Activated CD8-positive, alpha-beta memory T cell treated with anti-CD3 and anti-CD28 coated beads for 48 hours (primary cell): ENCODE results near the gene SNCB.

Source experiments
- DNase-seq, 3 experiments: peaks; one replicate each; pipeline ENCODE4 v3.0.0-alpha.2; 2020; ENCODE audit warnings: low read depth in 2 of 3, low spot score in 2 of 3

The SNCB gene

GRCh38 chr5:176578391-176578808 lies 51.9 kb downstream of the SNCB start:
- no peak for DNase-seq

GRCh38 chr5:176577312-176578176 lies 52.8 kb downstream of the SNCB start:
- no peak for DNase-seq

DNA sequence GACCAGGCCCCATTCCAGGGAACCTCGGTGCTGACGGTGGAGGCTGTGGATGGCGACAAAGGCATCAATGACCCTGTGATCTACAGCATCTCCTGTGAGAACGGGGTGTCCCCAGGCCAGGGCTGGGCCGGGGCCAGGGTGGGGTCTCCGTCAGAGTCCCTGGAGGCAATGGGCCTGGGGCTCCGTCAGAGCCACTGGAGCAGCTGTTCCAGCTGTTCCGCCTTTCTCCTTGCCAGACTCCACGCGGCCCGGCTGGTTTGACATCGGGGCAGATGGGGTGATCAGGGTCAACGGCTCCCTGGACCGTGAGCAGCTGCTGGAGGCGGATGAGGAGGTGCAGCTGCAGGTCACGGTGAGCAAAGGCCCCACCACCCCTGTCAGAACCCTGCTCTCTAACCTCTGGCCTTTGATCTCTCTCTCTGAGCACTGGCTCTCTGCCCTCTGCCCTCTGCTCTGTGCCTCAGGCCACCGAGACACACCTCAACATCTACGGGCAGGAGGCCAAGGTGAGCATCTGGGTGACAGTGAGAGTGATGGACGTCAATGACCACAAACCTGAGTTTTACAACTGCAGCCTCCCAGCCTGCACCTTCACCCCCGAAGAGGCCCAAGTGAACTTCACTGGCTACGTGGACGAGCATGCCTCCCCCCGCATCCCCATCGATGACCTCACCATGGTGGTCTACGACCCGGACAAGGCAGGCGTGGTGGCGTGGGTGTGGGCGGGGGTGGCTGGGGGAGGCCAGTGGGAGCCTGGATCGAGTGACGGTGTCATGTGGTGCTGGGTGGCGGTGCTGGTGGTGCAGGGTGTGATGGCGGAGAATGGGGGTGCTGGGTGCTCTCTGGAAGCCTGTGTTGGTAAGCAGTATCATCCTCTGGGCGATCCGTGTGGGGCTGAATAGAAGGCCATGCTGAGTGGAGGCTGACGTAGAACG lies 54.6 kb downstream of the SNCB start:
- DNase-seq: no peak

DNA sequence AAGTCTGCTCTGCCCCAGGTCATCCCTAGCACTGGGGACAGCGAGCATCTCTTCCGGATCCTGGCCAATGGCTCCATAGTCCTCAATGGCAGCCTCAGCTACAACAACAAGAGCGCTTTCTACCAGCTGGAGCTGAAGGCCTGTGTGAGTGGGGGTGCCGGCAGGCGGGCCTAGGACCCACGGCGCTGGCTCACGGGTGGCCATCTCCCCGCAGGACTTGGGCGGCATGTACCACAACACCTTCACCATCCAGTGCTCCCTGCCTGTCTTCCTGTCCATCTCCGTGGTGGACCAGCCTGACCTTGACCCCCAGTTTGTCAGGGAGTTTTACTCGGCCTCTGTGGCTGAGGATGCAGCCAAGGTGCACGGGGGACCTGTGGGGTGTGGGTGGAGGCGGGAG lies 55.3 kb downstream of the SNCB start:
- DNase-seq: no peak

DNA sequence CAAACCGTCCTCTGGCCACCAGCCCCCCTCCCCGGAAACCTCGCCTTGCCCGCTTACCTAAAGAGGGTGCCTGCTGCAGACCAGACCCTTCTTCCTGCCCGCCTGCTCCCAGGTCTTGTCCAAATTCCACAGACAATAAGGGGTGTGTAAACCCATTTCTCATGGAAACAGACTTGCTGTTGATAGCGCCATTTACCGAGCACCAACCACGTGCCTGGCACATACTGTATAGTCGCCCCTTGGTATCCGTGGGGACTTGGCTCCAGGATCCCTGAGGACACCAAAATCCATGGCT lies 56.1 kb downstream of the SNCB start:
- no peak for DNase-seq

DNA sequence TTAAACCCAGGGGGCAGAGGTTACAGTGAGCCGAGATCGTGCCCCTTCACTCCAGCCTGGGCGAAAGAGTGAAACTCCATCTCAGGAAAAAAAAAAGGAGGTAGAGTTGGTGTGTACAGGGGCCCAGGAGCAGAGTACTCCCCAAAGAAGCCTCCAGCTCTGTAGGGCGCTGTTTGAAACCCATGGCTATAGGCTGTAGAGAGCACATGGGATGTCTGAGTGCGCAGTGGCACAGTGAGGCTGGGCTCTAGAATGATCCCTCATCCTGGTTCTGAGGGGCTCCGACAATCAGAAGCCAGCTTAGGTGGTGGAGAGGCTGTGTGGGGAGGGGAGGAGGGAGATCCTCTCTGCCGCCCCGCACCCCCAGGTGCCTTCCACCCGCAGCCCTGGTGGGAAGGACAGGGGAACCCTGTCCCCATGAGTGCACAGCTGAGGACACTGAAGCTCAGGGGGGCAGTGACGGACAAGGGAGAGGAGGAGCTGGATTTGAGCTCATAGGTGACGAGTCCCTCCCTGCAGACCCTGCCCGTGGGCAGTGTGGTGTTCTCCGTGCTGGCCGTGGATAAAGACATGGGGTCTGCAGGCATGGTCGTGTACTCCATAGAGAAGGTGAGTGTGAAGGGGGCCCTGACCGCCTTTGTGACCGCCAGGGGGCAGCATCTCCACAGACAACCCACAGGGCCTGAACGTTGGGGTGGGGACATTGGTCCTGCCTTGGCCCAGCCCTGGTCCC lies 56.6 kb downstream of the SNCB start:
- peak; percentile 36 to 90 (median 79) for DNase-seq
